GM18519 (cell line): ENCODE results near the gene NELFCD.
"Not testable (repeated sequence)": the region's sequence is repeated elsewhere in the genome, so short reads cannot be mapped to it uniquely, and the experiment has no call there.

ENCODE experiments used
- ATAC-seq: cut with Tn5 transposase; IDR thresholded peaks from one replicate; pipeline ENCODE4 v1.9.1; 2021; ENCODE audit warnings: mild to moderate bottlenecking, moderate library complexity; ENCODE audit not compliant: unreplicated experiment, low FRiP score

NELFCD gene

DNA sequence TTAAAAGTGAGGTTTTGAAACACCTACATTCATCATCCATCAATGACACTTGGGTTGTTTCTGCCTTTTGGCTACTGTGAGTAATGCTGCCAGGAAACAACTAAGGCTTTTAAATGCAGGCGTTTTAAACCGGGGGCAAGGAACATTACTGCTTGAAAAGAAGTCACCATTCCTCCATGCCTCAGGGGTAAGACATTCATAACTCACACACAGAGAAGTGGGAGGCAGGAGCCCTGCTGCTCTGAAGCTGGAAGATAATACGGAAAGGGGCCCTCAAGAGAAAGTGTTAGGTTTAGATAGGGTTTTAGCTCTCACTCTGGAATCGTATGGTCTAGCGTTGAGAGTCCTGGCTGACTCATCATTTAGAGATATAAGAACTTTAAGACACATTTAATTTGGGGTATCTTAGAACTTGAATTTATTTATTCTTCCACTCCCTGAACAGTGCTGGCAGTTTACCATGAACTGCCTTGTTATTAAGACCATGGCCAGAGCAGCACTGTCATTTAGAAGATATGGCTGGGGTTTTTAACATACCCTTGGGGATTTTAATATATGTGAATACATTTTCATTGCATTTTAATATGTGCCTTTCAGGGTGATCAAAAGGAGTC, 40.0 kb downstream of the NELFCD start:
- ATAC-seq: no peak

DNA sequence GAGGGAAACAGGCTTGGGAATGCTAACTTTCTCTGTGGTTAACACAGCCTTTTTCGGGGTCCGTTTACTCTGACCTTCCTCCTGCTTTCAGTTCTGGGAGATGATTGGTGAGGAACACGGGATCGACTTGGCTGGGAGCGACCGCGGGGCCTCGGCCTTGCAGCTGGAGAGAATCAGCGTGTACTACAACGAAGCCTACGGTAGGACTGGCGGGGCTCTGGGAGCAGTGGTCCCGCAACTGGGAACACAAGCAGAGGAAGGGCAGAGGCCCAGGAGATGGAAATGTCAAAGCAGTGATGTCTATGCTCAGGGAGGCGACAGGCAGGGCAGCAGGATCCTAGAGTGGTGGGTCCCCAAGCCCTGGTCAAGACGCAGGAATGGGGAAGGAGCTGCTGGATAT, 41.7 kb downstream of the NELFCD start:
- ATAC-seq: no peak

GRCh38 chr20:59023616-59024015, 42.6 kb downstream of the NELFCD start:
- ATAC-seq: no peak

GRCh38 chr20:59024111-59024530, 43.1 kb downstream of the NELFCD start:
- no peak for ATAC-seq

GRCh38 chr20:59025086-59025485, 44.0 kb downstream of the NELFCD start:
- ATAC-seq: no peak

- no peak for ATAC-seq
Observed at GRCh38 chr20:59025511-59025910, 44.5 kb downstream of the NELFCD start.

DNA sequence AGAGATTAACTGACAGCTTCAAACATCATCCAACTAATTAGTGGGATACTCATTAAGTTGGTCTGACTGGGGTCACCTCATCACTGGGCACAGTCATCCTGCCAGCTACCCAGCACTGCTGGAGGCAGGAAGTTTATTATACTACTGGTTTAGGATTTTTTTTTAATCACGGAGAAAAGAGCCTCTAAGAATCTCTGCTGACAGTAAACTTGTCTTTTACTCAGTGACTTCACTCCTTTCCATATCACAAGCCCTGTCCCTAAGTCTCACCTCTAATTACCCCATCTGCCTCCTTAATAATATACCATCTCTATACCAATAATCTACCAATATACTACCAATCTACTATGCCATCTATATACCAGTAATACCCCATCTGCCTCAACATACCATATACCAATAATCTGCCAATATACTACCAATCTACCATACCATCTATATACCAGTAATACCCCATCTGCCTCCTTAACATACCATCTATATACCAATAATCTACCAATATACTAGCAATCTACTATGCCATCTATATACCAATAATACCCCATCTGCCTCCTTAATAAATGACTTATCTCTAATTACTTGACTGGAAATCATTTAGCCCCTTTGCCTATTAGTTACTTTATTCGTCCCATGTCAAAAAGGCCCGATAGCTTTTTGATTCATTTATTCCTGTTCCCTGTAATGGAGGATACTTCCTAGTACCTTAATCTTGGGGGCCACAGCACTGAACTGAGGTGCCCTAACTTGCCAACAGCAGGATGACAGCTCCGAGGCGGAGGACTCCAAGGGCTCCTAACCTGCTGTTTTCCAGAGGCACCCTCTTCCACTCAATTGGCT, 46.1 kb downstream of the NELFCD start:
- ATAC-seq: no peak

- ATAC-seq: no peak
Observed at GRCh38 chr20:59027741-59028320, 46.8 kb downstream of the NELFCD start.

DNA sequence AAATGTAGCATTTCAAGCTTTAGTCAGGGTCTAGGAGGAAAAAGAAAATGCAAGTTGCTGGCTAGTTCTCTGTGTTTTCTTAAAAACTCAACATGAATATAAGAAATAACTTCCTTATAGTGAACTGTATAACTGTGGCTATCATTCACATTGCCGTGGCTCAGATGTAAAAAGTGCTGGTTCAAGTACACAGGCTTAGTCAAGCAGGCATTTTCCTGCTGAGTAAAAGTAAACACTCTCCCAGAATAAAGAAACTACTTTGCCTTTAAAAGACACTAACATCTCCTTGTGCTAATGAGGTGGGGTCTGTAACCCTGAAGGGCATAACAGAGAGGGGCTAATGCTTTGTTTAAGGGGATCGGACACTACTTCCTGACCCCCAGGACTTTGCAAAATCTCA, 47.8 kb downstream of the NELFCD start:
- ATAC-seq: no peak

GRCh38 chr20:59030911-59031563, 50.0 kb downstream of the NELFCD start:
- no peak for ATAC-seq

DNA sequence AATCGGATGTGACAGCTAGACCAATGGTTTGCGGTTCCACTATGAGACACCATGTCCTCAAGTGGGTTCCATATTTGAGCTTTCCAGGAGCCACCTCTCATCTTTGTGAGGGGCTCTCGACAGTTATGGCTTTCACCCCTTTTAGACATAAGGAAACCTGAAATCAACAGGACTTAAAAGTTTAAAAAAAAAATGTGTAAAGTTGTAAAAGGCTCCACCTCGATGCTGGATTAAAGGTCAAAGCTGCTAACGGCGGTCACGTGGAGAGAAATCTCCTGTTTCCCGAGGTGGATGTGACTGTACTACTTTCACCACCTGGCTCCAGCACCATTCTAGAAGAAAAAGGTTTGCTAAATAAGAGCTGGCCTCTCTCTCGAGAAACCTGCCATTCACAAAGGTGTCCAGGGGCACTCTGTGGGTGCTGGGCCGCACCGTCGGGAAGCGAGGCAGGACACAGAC, 50.5 kb downstream of the NELFCD start:
- no peak for ATAC-seq

DNA sequence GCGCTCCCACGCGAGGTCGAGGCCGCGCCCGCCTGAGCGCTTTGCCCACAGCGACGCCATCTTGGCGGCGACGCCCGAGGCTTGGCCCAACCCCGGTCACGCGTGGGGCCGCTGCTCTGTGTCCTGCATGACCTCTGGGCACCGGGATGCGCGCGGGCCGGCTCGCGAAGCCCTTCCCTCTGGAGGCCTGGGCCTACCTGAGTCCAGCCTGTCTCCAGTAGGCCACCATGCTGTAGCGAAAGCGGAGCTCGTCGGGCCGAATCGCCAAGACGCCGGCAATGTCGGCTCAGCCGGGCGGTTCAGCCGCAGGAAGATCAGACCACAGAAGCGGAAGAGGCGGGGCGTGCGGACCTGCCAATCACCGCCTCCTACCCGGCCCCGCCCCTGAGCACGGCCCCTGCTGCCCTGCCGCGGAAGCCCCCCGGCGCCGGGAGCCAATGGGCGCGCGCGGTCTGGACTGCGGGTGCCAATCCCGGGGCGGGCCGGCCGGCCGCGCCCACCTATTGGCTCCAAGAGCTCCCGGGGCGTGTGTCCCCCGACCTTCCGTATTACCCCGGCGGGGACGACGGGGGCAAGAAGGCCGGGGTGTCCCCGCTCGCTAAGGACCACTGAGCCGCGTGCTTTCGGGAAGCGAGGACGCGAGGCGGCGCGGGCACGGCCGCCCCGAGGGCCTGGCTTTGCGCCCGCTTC, 51.1 kb downstream of the NELFCD start, which contains the start of gene ATP5F1E:
Gene ATP5F1E (minus strand): TSS at position 313 of the 690 bp plus-strand sequence. CDS start 84 bp downstream, at position 229.
- peak; percentile 78 for ATAC-seq

DNA sequence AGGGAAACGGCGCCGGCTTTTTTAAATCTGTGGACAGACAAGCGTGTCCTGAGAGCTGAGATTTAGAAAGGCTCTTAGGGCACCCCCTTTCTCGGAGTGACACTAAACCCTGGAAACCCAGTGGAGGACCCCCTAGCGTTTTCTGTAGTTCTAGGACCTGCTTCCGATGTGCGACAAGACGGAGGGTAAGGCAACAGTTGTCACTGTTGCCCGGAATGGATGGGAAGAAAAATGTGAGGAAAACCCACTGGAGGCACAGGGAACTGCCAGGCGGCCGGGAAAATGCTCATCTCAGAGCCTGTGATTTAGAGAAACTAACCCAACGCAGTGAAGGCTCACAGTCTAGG, 51.6 kb downstream of the NELFCD start:
- no peak for ATAC-seq

DNA sequence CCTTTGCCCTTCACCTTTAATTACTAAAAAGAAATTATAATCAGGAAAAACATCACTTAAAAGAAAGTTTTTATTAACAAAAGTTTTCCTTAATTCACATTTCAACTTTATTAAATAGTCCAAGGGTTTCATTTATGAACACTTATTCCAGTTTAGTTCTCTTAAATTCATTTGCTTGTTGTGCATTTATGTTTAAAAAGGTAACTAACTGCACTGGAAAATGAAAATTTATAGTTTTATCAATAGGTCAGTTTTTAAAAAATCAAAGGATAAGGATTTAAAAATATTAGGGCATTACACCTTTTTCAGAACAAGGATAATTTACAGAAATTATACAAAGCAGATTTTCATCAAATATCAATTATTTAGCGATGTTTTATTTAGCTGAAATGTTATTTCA, 52.0 kb downstream of the NELFCD start:
- ATAC-seq: no peak

DNA sequence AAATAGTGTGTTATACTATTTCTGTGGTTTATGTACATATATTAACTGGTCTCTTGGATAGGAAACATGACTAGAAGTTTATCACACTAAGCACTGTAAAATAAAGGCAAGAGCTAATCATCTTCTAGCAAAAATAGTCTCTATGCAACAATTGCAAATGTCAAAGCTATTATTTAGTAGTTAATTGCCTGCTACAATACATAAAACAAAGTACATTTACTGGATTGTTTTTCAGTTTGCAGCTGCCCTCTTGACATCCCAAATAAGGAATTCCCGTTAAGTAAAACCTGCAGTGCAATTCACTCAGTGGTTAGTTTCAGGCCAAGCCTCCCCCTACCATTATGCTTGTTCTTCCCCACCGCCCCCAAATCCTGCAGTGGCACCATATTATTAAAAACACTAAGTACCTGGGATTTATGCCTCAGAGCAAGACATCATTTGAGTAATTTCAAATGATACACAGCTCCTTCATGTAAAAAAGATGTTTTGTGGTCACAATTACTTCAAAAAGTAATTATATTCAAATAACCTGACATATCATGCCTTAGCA, 52.6 kb downstream of the NELFCD start:
- no peak for ATAC-seq

GRCh38 chr20:59035381-59035780, 54.3 kb downstream of the NELFCD start:
- no peak for ATAC-seq

GRCh38 chr20:59037386-59037785, 56.3 kb downstream of the NELFCD start:
- ATAC-seq: no peak

DNA sequence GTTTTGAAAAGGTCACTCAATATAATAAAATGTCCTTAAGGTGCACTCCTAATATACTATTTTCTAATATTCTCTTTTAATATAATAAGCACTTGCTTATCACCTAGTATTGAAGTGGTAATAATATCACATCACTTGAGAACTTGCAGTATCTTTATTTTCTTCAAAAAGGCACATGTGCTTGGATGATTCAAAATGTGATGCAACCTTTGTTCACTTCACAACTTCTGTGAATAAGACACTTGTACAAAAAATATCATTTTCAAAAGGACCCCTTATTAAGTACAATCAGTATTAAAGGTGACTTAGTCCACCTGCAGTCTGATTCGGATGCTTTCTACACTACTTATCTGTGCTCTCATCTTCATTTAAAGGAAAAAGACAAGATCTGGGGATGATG, 58.2 kb downstream of the NELFCD start:
- ATAC-seq: no peak

DNA sequence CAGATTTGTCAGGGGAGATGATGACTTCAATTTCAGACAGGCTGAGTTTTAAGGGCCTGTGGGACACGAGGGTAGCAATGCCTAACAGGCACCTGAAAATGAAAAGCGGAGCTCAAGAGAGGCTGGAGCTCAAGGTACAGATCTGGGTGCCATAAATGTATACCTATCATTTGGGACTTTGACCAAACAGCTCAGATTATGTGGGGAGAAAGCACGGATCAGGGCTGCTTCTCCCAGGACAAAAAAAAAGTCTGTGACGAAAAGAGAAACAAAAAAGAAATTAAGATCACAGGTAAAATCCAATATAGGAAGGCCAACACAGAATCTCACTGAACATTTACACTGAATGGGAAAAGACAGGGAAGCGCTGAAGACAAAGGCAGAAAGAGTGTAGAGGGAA, 59.6 kb downstream of the NELFCD start:
- ATAC-seq: no peak

- ATAC-seq: not testable (repeated sequence)
Observed at GRCh38 chr20:59041487-59041886, 60.4 kb downstream of the NELFCD start.
